Liver (tissue), 9 donors: Measurements from ENCODE around the gene ZNF727. TPM values are rescaled to one million over a fixed set of nuclear protein-coding genes. Genes with fewer than 3 reads are reported as not detected.
A peak's percentile ranks its signal among the peaks of the same experiment; 100 is the strongest.
"Not testable (repeated sequence)": the region's sequence is repeated elsewhere in the genome, so short reads cannot be mapped to it uniquely, and the experiment has no call there.

Source experiments
- DNase-seq: peaks from one replicate; pipeline ENCODE4 v3.0.0-alpha.2; 2017; ENCODE audit warnings: low spot score
- H3K27ac ChIP-seq, 2 donors: one replicate each; pipeline ENCODE4 v1.7.0; 2013; ENCODE audit warnings: inconsistent platforms in 2 of 2, low read length in 2 of 2, control low read depth in 1 of 2, low read depth in 1 of 2, mild to moderate bottlenecking in 1 of 2
- H3K27me3 ChIP-seq, 4 donors: one replicate each; pipeline versions ENCODE4 v1.6.1 to v1.7.0; 2013; ENCODE audit warnings: low read length in 3 of 4, inconsistent platforms in 1 of 4, mild to moderate bottlenecking in 1 of 4, moderate library complexity in 1 of 4; ENCODE audit not compliant: control insufficient read depth in 4 of 4, insufficient read depth in 4 of 4
- H3K36me3 ChIP-seq, 4 donors: one replicate each; pipeline versions ENCODE4 v1.6.1 to v1.7.0; 2013; ENCODE audit warnings: low read length in 3 of 4, mild to moderate bottlenecking in 3 of 4, low read depth in 1 of 4, moderate library complexity in 1 of 4; ENCODE audit not compliant: control insufficient read depth in 4 of 4, insufficient read depth in 3 of 4
- H3K4me1 ChIP-seq, 4 donors: one replicate each; pipeline versions ENCODE4 v1.6.1 to v1.7.0; 2013; ENCODE audit warnings: low read length in 3 of 4, mild to moderate bottlenecking in 3 of 4, moderate library complexity in 1 of 4; ENCODE audit not compliant: control insufficient read depth in 4 of 4, insufficient read depth in 4 of 4
- H3K4me3 ChIP-seq, 3 donors: one replicate each; pipeline versions ENCODE4 v1.6.1 to v1.7.0; 2013; ENCODE audit warnings: low read length in 3 of 3, control low read depth in 1 of 3, low read depth in 1 of 3, mild to moderate bottlenecking in 1 of 3
- H3K9ac ChIP-seq, 2 donors: one replicate each; pipeline ENCODE4 v1.7.0; 2013; ENCODE audit warnings: low read length in 2 of 2, mild to moderate bottlenecking in 2 of 2, moderate library complexity in 2 of 2, control low read depth in 1 of 2, low read depth in 1 of 2
- H3K9me3 ChIP-seq, 4 donors: one replicate each; pipeline versions ENCODE4 v1.6.1 to v1.7.0; 2013; ENCODE audit warnings: low read length in 3 of 4; ENCODE audit not compliant: control insufficient read depth in 4 of 4
- EGR1 ChIP-seq, 2 donors: IDR thresholded peaks; 2 replicates each; pipeline ENCODE4 v1.6.1; 2016 to 2018; ENCODE audit warnings: antibody characterized with exemption in 2 of 2, low read depth in 2 of 2
- JUND ChIP-seq, 2 donors: IDR thresholded peaks; 2 replicates each; pipeline ENCODE4 v1.6.1; 2016; ENCODE audit warnings: antibody characterized with exemption in 2 of 2
- NR2F2 ChIP-seq: IDR thresholded peaks from 2 replicates; pipeline ENCODE4 v1.6.1; 2016; ENCODE audit warnings: antibody characterized with exemption
- RAD21 ChIP-seq, 2 donors: IDR thresholded peaks; 2 replicates each; pipeline ENCODE4 v1.6.1; 2016; ENCODE audit warnings: antibody characterized with exemption in 2 of 2, mild to moderate bottlenecking in 2 of 2
- RXRA ChIP-seq, 2 donors: IDR thresholded peaks; 2 replicates each; pipeline ENCODE4 v1.6.1; 2017 to 2018; ENCODE audit warnings: antibody characterized with exemption in 2 of 2, mild to moderate bottlenecking in 1 of 2
- SP1 ChIP-seq: IDR thresholded peaks from 2 replicates; pipeline ENCODE4 v1.6.1; 2018; ENCODE audit warnings: antibody characterized with exemption, mild to moderate bottlenecking
- TAF1 ChIP-seq: conservative IDR thresholded peaks from 2 replicates; pipeline ENCODE4 v1.6.1; 2016; ENCODE audit warnings: antibody characterized with exemption, mild to moderate bottlenecking
- ZBTB33 ChIP-seq: IDR thresholded peaks from 2 replicates; pipeline ENCODE4 v1.6.1; 2016; ENCODE audit warnings: antibody characterized with exemption
- WGBS: extraction: QIAGEN DNeasy Blood & Tissue Kit; methylation state at CpG from one replicate; pipeline ENCODE4 v1.1.7; 2013; 5-methylcytosine and 5-hydroxymethylcytosine counted together
- polyA plus RNA-seq, 2 donors: library from polyadenylated mRNA; stranded (reverse) in 1 of 2; unstranded in 1 of 2; fragments of 200-250 nt in 1 of 2; fragments of >200 nt in 1 of 2; fragmentation: Nextera tagmentation in 1 of 2; extraction: Ambion mirVana in 1 of 2; gene quantifications; one replicate each; pipeline versions ENCODE4 v1.2.1 to v1.2.3, GENCODE V29; 2013 to 2015
- total RNA-seq, 2 donors: library from RNA; depleted of rRNA; stranded (reverse); fragments of >200 nt; gene quantifications; one replicate each; pipeline ENCODE4 v1.2.3, GENCODE V29; 2014
- donor health status: healthy.
- donor health status: healthy.
- donor health status: healthy.
- donor health status: healthy.
- donor health status: healthy.

The ZNF727 gene
- total and polyA plus RNA-seq, 4 donors, result 0.05 to 0.50 (median 0.05) TPM; not detected in 1

DNA sequence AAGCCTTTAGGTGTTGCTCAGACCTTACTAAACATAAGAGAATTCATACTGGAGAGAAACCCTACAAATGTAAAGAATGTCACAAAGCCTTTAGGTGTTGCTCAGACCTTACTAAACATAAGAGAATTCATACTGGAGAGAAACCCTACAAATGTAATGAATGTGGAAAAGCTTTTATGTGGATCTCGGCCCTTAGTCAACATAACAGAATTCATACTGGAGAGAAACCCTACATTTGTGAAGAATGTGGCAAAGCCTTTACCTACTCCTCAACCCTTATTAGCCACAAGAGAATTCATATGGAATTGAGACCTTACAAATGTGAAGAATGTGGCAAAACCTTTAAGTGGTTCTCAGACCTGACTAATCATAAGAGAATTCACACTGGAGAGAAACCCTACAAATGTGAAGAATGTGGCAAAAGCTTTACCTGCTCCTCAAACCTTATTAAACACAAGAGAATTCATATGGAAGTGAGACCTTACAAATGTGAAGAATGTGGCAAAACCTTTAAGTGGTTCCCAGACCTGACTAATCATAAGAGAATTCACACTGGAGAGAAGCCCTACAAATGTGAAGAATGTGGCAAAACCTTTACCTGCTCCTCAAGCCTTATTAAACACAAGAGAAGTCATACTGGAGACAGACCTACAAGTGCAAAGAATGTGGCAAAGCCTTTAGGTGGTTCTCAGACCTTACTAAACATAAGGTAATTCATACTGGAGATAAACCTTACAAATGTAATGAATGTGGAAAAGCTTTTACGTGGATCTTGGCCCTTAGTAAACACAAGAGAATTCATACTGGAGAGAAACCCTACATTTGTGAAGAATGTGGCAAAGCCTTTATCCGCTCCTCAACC is 32.8 kb downstream of the ZNF727 start:
- DNase-seq, H3K36me3 ChIP-seq, H3K4me1 ChIP-seq, H3K27ac ChIP-seq, H3K9ac ChIP-seq, H3K27me3 ChIP-seq: not testable (repeated sequence)
- 87% methylated on average over 3 of the region's 3 CpGs for WGBS
- Histone ChIP-seq H3K9me3 (peaks cover 40 to 76% (median 66%) of the 10 kb centered on the region in 4 donors), H3K4me3 (peak overlapping the region in 2 of 3 donors; percentile 45 to 73)

GRCh38 chr7:64078699-64078994 is 33.4 kb downstream of the ZNF727 start:
- 91% methylated on average over 2 of the region's 2 CpGs for WGBS
- H3K36me3 ChIP-seq, result no peaks in the 10 kb centered on the region
- H3K9ac ChIP-seq, result no peak overlapping the region
- no peak overlapping the region for H3K27ac ChIP-seq
- DNase-seq, result no peak
- H3K9me3 ChIP-seq, result peaks cover 40 to 81% (median 70%) of the 10 kb centered on the region in 4 donors
- TF ChIP-seq JUND (IDR thresholded peaks at IDR 0.05), result no peak
- TF ChIP-seq EGR1 (IDR thresholded peaks at IDR 0.05; ENCODE audit: low read depth in 2 of 2), result no peak
- TF ChIP-seq RAD21 (IDR thresholded peaks at IDR 0.05), result no peak
- TF ChIP-seq ZBTB33, result no peak
- no peak for TF ChIP-seq RXRA (IDR thresholded peaks at IDR 0.05)
- no peak for TF ChIP-seq NR2F2
- no peak for TF ChIP-seq SP1
- H3K4me3 ChIP-seq, result peak overlapping the region in 2 of 3 donors; percentile 45 to 73
- no peaks in the 10 kb centered on the region for H3K4me1 ChIP-seq
- no peaks in the 10 kb centered on the region for H3K27me3 ChIP-seq

DNA sequence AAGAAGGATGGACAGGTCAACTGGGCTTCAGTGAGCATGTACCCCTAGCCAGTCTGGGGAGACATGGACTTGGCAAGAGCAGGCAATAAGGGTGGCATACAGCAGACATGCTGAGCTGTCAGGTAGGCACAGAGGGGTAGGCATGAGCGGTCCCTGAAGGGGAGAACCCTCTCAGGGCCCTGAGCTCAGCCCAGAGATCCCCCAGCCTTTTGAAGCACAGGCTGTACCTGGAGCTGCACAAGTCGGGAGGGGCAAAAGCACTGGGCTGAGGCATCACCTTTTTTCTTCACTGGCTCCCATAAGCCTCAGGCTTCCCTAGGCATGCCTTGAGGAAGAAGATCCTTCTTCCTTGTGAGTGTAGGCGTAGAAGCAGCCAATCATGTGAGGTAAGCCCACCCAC is 42.3 kb downstream of the ZNF727 start:
- H3K4me3 ChIP-seq, result peak overlapping the region in 2 of 3 donors; percentile 11 to 38
- no peak overlapping the region for H3K27ac ChIP-seq
- no peaks in the 10 kb centered on the region for H3K36me3 ChIP-seq
- WGBS, result 48% methylated on average over 3 of the region's 3 CpGs
- no peak overlapping the region for H3K9ac ChIP-seq
- peaks cover 19 to 34% (median 26%) of the 10 kb centered on the region in 4 donors for H3K9me3 ChIP-seq
- H3K4me1 ChIP-seq, result no peaks in the 10 kb centered on the region
- no peaks in the 10 kb centered on the region for H3K27me3 ChIP-seq
- TF ChIP-seq TAF1, result no peak
- no peak for DNase-seq

DNA sequence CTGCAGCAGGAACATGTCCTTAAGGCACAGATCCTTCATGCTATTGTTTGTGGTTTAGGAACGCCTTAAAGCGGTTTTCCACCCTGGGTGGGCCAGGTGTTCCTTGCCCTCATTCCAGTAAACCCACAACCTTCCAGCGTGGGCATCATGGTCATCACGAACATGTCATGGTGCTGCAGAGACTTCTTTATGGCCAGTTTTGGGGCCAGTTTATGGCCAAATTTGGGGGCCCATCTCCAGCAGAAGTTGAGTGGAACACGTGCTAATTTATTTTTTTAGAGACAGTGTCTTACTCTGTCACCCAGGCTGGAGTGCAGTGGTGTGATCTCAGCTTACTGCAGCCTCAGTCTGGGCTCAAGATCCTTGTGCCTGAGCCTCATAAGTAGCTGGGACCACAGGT is 43.6 kb downstream of the ZNF727 start:
- H3K9me3 ChIP-seq, result peaks cover 19 to 29% (median 25%) of the 10 kb centered on the region in 4 donors
- not testable (repeated sequence) for H3K27ac ChIP-seq, H3K4me1 ChIP-seq, H3K36me3 ChIP-seq, DNase-seq, H3K9ac ChIP-seq, H3K4me3 ChIP-seq, H3K27me3 ChIP-seq
- 72% methylated on average over 5 of the region's 5 CpGs for WGBS

Other genes starting within 250 kb of the ZNF727 start
- not detected for gene ZNF722, start 46.6 kb upstream of the ZNF727 start, total RNA-seq
- gene ZNF722, start 46.6 kb upstream of the ZNF727 start, polyA plus RNA-seq, result not detected
- gene ZNF735, start 161.8 kb downstream of the ZNF727 start, total RNA-seq, result not detected
- not detected for gene ZNF735, start 161.8 kb downstream of the ZNF727 start, polyA plus RNA-seq
- gene ZNF679, start 183.0 kb downstream of the ZNF727 start, total RNA-seq, result not detected
- gene ZNF679, start 183.0 kb downstream of the ZNF727 start, polyA plus RNA-seq, result not detected